ENCODE measurements around the gene POLR3A. TPM values are rescaled to one million over a fixed set of nuclear protein-coding genes. Genes with fewer than 3 reads are reported as not detected.

The POLR3A gene
- total and polyA plus RNA-seq, 2 of the 13 experiments (the other 11 are each of a cell fraction or from before 2014, with no cell fraction given): 13.6 to 19.2 TPM

DNA sequence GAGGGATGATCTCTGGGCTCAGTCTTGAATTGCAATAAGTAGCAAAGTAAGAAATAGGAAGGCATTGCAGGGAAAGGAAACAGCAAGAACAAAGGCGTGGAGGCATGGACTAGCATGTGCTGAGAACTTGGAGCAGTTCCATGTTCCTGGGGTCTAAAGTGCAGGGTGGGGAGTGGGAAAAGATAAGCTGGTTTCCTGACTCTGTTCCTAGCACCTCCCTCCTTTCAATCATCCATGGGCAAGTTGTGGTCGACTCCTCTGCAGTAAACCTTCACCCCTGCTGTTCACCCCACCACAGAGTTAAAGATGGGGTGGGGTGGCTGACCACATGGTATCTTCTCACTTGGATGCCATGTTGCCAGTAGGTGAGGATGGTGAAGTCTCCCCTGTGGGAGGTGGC is 33.9 kb upstream of the POLR3A start:
- Histone ChIP-seq H3K79me2 (ENCODE audit: insufficient read depth, low read length) (no peaks in the 10 kb centered on the region), H3K9me3 (ENCODE audit: low read length) (no peaks in the 10 kb centered on the region), H3K36me3 (replicated peaks in 1 of 2; ENCODE audit: control insufficient read depth in 1 of 2, insufficient read depth in 2 of 2, low read length in 2 of 2) (no peaks in the 10 kb centered on the region), H2AFZ (ENCODE audit: low read length) (no peak overlapping the region), H3K4me1 (ENCODE audit: insufficient read depth, low read length) (peaks cover 32% of the 10 kb centered on the region), H3K9ac (ENCODE audit: insufficient read depth, low read depth, low read length) (no peak overlapping the region), H3K4me2 (ENCODE audit: low read depth, low read length) (no peak overlapping the region), H3K4me3 (replicated peaks in 1 of 3; ENCODE audit: insufficient read depth in 1 of 3, low read depth in 2 of 3, low read length in 3 of 3) (no peak overlapping the region), H4K20me1 (ENCODE audit: insufficient read depth, low read length) (no peaks in the 10 kb centered on the region), H3K27me3 (ENCODE audit: control insufficient read depth in 1 of 2, insufficient read depth in 2 of 2, low read length in 2 of 2) (no peaks in the 10 kb centered on the region), H3K27ac (ENCODE audit: extremely low read length, insufficient read depth, low read length) (no peak overlapping the region)
- peak; percentile 50 for ATAC-seq
- 4% methylated on average over 2 of the region's 2 CpGs for WGBS (ENCODE audit: low lambda C conversion rate)
- in situ Hi-C loops (cut with HindIII; ENCODE audit: extremely low pct_ligation_motif_present, low pct_unique_long_range_greater_than_20kb): no loop called here
- intact Hi-C loops (cut with micrococcal nuclease; ENCODE audit: unreplicated experiment): no loop called here
- no peak for FAIRE-seq
- CTCF ChIA-PET (ENCODE audit: low intra/inter-chr PET ratio, low total read pairs): no interaction called here
- peak; percentile 24 for DNase-seq (ENCODE audit: low spot score)
- TF ChIP-seq TBL1XR1 (IDR thresholded peaks at IDR 0.05; ENCODE audit: borderline replicate concordance, low read length, partially characterized antibody) (no peak), HNF4A (CRISPR knock-in tag; IDR thresholded peaks at IDR 0.05) (peak; percentile 68)
- BruUV-seq (replicated peaks): no TSS peak
- POLR2A ChIA-PET: interaction anchor here (0.6 kb wide), 1 partner anchor 727 kb away, joined by 3 read pairs; no protein-coding TSS in a partner anchor

DNA sequence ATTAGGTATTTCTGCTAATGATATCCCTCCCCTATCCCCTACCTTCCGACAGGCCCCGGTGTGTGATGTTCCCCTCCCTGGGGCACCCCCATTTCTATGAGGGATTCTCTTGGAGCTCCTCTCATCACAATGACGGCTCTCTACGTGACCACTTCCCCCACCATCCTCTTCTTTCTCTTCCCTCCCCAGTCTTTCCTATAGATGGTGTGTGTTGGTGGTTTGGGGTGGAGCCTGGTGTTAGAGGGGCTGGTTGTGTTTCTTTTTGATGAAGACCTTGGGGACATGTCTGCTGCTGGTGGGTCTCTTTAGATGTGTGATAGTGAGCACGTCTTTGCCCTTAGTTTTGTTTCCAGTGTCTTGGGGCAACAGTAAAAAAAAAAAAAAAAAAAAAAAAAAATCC is 33.0 kb upstream of the POLR3A start:
- no peak overlapping the region for H2AFZ ChIP-seq (ENCODE audit: low read length)
- DNase-seq (ENCODE audit: low spot score) (no peak), FAIRE-seq (no peak), ATAC-seq (no peak)
- intact Hi-C loops (cut with micrococcal nuclease; ENCODE audit: unreplicated experiment) (no loop called here), in situ Hi-C loops (cut with HindIII; ENCODE audit: extremely low pct_ligation_motif_present, low pct_unique_long_range_greater_than_20kb) (no loop called here)
- H3K9me3 ChIP-seq (ENCODE audit: low read length): no peaks in the 10 kb centered on the region
- TF ChIP-seq, protein P1, sequence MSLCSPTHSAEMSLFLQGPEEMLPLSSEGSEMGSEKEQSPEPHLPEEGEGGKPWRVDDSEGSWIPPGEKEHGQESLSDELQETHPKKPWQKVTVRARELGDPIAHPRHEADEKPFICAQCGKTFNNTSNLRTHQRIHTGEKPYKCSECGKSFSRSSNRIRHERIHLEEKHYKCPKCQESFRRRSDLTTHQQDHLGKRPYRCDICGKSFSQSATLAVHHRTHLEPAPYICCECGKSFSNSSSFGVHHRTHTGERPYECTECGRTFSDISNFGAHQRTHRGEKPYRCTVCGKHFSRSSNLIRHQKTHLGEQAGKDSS (CRISPR knock-in tag; IDR thresholded peaks at IDR 0.05; ENCODE audit: borderline replicate concordance, low read depth): no peak
- no peak for TF ChIP-seq ETV5 (CRISPR knock-in tag; IDR thresholded peaks at IDR 0.05; ENCODE audit: borderline replicate concordance)
- TF ChIP-seq, protein P2, sequence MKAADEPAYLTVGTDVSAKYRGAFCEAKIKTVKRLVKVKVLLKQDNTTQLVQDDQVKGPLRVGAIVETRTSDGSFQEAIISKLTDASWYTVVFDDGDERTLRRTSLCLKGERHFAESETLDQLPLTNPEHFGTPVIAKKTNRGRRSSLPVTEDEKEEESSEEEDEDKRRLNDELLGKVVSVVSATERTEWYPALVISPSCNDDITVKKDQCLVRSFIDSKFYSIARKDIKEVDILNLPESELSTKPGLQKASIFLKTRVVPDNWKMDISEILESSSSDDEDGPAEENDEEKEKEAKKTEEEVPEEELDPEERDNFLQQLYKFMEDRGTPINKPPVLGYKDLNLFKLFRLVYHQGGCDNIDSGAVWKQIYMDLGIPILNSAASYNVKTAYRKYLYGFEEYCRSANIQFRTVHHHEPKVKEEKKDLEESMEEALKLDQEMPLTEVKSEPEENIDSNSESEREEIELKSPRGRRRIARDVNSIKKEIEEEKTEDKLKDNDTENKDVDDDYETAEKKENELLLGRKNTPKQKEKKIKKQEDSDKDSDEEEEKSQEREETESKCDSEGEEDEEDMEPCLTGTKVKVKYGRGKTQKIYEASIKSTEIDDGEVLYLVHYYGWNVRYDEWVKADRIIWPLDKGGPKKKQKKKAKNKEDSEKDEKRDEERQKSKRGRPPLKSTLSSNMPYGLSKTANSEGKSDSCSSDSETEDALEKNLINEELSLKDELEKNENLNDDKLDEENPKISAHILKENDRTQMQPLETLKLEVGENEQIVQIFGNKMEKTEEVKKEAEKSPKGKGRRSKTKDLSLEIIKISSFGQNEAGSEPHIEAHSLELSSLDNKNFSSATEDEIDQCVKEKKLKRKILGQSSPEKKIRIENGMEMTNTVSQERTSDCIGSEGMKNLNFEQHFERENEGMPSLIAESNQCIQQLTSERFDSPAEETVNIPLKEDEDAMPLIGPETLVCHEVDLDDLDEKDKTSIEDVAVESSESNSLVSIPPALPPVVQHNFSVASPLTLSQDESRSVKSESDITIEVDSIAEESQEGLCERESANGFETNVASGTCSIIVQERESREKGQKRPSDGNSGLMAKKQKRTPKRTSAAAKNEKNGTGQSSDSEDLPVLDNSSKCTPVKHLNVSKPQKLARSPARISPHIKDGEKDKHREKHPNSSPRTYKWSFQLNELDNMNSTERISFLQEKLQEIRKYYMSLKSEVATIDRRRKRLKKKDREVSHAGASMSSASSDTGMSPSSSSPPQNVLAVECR (CRISPR knock-in tag; IDR thresholded peaks at IDR 0.05; ENCODE audit: borderline replicate concordance): no peak
- TF ChIP-seq ZNF550 (CRISPR knock-in tag; IDR thresholded peaks at IDR 0.05; ENCODE audit: borderline replicate concordance): no peak
- TF ChIP-seq, protein P3, sequence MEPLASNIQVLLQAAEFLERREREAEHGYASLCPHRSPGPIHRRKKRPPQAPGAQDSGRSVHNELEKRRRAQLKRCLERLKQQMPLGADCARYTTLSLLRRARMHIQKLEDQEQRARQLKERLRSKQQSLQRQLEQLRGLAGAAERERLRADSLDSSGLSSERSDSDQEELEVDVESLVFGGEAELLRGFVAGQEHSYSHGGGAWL (CRISPR knock-in tag; IDR thresholded peaks at IDR 0.05): no peak
- no peak for TF ChIP-seq NFYC (CRISPR knock-in tag; IDR thresholded peaks at IDR 0.05)
- TF ChIP-seq, protein P4, sequence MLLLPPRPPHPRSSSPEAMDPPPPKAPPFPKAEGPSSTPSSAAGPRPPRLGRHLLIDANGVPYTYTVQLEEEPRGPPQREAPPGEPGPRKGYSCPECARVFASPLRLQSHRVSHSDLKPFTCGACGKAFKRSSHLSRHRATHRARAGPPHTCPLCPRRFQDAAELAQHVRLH (CRISPR knock-in tag; IDR thresholded peaks at IDR 0.05; ENCODE audit: borderline replicate concordance, low read depth): no peak
- TF ChIP-seq ZSCAN9 (CRISPR knock-in tag; IDR thresholded peaks at IDR 0.05; ENCODE audit: borderline replicate concordance): no peak
- TF ChIP-seq EZH2 (conservative IDR thresholded peaks at IDR 0.05; ENCODE audit: low read depth, low read length): no peak
- TF ChIP-seq ZFP41 (CRISPR knock-in tag; IDR thresholded peaks at IDR 0.05; ENCODE audit: borderline replicate concordance): no peak
- H3K4me1 ChIP-seq (ENCODE audit: insufficient read depth, low read length): peaks cover 34% of the 10 kb centered on the region
- no peaks in the 10 kb centered on the region for H4K20me1 ChIP-seq (ENCODE audit: insufficient read depth, low read length)
- no peaks in the 10 kb centered on the region for H3K79me2 ChIP-seq (ENCODE audit: insufficient read depth, low read length)
- H3K27me3 ChIP-seq (ENCODE audit: control insufficient read depth in 1 of 2, insufficient read depth in 2 of 2, low read length in 2 of 2): no peaks in the 10 kb centered on the region
- H3K4me3 ChIP-seq (replicated peaks in 1 of 3; ENCODE audit: insufficient read depth in 1 of 3, low read depth in 2 of 3, low read length in 3 of 3): no peak overlapping the region
- H3K4me2 ChIP-seq (ENCODE audit: low read depth, low read length): no peak overlapping the region
- no peak overlapping the region for H3K27ac ChIP-seq (ENCODE audit: extremely low read length, insufficient read depth, low read length)
- no peaks in the 10 kb centered on the region for H3K36me3 ChIP-seq (replicated peaks in 1 of 2; ENCODE audit: control insufficient read depth in 1 of 2, insufficient read depth in 2 of 2, low read length in 2 of 2)
- BruUV-seq (replicated peaks): no TSS peak
- H3K9ac ChIP-seq (ENCODE audit: insufficient read depth, low read depth, low read length): no peak overlapping the region
- ChIA-PET CTCF (ENCODE audit: low intra/inter-chr PET ratio, low total read pairs) (no interaction called here), POLR2A (no interaction called here)
- 59% methylated on average over 5 of the region's 5 CpGs for WGBS (ENCODE audit: low lambda C conversion rate)
